ENCODE measurements around the gene BAD. TPM values are rescaled to one million over a fixed set of nuclear protein-coding genes. Genes with fewer than 3 reads are reported as not detected.

BAD gene
- total and polyA plus RNA-seq, 2 of the 13 experiments (the other 11 are each of a cell fraction or from before 2014, with no cell fraction given) = 17.9 to 28.5 TPM

DNA sequence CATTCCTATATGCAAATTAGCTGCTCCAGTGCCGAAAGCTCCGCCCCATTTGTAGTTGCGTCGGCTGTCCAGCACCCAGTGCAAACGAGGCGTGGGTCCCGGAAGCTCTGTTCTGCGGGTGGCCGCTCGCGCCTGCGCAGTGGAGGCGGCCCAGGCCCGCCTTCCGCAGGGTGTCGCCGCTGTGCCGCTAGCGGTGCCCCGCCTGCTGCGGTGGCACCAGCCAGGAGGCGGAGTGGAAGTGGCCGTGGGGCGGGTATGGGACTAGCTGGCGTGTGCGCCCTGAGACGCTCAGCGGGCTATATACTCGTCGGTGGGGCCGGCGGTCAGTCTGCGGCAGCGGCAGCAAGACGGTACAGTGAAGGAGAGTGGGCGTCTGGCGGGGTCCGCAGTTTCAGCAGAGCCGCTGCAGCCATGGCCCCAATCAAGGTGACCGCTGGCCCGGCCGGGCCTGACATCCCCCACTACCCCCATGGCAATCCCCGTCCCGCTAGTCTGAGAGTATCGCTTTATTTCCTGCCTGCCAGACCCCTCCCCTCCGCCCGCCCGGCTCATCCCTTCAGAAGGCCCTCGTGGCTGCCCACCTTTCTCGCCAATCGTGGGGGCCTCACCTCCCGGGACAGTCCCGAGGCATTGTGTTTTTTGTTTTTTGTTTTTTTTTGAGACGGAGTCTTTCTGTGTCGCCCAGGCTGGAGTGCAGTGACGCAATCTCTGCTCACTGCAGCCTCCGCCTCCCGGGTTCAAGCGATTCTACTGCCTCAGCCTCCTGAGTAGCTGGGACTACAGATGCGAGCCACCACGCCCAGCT lies 33.7 kb upstream of the BAD start, which contains the start of gene PRDX5 (continued):
- TF ChIP-seq, protein P1, sequence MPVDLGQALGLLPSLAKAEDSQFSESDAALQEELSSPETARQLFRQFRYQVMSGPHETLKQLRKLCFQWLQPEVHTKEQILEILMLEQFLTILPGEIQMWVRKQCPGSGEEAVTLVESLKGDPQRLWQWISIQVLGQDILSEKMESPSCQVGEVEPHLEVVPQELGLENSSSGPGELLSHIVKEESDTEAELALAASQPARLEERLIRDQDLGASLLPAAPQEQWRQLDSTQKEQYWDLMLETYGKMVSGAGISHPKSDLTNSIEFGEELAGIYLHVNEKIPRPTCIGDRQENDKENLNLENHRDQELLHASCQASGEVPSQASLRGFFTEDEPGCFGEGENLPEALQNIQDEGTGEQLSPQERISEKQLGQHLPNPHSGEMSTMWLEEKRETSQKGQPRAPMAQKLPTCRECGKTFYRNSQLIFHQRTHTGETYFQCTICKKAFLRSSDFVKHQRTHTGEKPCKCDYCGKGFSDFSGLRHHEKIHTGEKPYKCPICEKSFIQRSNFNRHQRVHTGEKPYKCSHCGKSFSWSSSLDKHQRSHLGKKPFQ (CRISPR knock-in tag; IDR thresholded peaks at IDR 0.05; ENCODE audit: insufficient replicate concordance) = peak; percentile 46
- TF ChIP-seq CENPT (CRISPR knock-in tag; IDR thresholded peaks at IDR 0.05; ENCODE audit: low read depth) = 0 out of 2 replicates have a peak, but pooled peaks have one; percentile 32
- peak; percentile 60 for TF ChIP-seq ISL2 (CRISPR knock-in tag; IDR thresholded peaks at IDR 0.05)
- no peak for TF ChIP-seq PCBP2 (optimal IDR thresholded peaks at IDR 0.05; ENCODE audit: low read depth, low read length, poor library complexity, severe bottlenecking)
- TF ChIP-seq NFKB2 (CRISPR knock-in tag; IDR thresholded peaks at IDR 0.05; ENCODE audit: borderline replicate concordance) = peak; percentile 80; the same call in 1 of the 2 replicates
- no peak for TF ChIP-seq ZSCAN20 (CRISPR knock-in tag; IDR thresholded peaks at IDR 0.05; ENCODE audit: borderline replicate concordance)
- 0 out of 2 replicates have a peak, but pooled peaks have one; percentile 15 for TF ChIP-seq POLR2G (IDR thresholded peaks at IDR 0.05; ENCODE audit: low read depth, low read length)
- TF ChIP-seq ZNF331 (CRISPR knock-in tag; IDR thresholded peaks at IDR 0.05) = peak; percentile 49
- TF ChIP-seq SALL1 (CRISPR knock-in tag; IDR thresholded peaks at IDR 0.05) = peak; percentile 77
- peak; percentile 72; the same call in 1 of the 2 replicates for TF ChIP-seq ZNF773 (CRISPR knock-in tag; IDR thresholded peaks at IDR 0.05; ENCODE audit: borderline replicate concordance)
- TF ChIP-seq, protein P2, sequence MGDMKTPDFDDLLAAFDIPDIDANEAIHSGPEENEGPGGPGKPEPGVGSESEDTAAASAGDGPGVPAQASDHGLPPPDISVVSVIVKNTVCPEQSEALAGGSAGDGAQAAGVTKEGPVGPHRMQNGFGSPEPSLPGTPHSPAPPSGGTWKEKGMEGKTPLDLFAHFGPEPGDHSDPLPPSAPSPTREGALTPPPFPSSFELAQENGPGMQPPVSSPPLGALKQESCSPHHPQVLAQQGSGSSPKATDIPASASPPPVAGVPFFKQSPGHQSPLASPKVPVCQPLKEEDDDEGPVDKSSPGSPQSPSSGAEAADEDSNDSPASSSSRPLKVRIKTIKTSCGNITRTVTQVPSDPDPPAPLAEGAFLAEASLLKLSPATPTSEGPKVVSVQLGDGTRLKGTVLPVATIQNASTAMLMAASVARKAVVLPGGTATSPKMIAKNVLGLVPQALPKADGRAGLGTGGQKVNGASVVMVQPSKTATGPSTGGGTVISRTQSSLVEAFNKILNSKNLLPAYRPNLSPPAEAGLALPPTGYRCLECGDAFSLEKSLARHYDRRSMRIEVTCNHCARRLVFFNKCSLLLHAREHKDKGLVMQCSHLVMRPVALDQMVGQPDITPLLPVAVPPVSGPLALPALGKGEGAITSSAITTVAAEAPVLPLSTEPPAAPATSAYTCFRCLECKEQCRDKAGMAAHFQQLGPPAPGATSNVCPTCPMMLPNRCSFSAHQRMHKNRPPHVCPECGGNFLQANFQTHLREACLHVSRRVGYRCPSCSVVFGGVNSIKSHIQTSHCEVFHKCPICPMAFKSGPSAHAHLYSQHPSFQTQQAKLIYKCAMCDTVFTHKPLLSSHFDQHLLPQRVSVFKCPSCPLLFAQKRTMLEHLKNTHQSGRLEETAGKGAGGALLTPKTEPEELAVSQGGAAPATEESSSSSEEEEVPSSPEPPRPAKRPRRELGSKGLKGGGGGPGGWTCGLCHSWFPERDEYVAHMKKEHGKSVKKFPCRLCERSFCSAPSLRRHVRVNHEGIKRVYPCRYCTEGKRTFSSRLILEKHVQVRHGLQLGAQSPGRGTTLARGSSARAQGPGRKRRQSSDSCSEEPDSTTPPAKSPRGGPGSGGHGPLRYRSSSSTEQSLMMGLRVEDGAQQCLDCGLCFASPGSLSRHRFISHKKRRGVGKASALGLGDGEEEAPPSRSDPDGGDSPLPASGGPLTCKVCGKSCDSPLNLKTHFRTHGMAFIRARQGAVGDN (CRISPR knock-in tag; IDR thresholded peaks at IDR 0.05) = peak; percentile 78
- peak; percentile 75 for TF ChIP-seq SAFB2 (CRISPR knock-in tag; IDR thresholded peaks at IDR 0.05; ENCODE audit: borderline replicate concordance, low read depth)
- peak; percentile 16; the same call in 1 of the 2 replicates for TF ChIP-seq NR2C2 (CRISPR knock-in tag; IDR thresholded peaks at IDR 0.05; ENCODE audit: borderline replicate concordance)
- no peak for TF ChIP-seq ZFP41 (CRISPR knock-in tag; IDR thresholded peaks at IDR 0.05; ENCODE audit: borderline replicate concordance)
- TF ChIP-seq MXD1 (CRISPR knock-in tag; IDR thresholded peaks at IDR 0.05) = peak; percentile 73
